ENCODE data around the gene GTSE1.

GTSE1 gene

GRCh38 chr22:46317646-46318045 lies 21.0 kb downstream of the GTSE1 start:
- Histone ChIP-seq H3K9me3 (ENCODE audit: low read length) (no peaks in the 10 kb centered on the region), H3K36me3 (ENCODE audit: insufficient read depth, low read length) (peaks cover 47% of the 10 kb centered on the region), H3K27me3 (ENCODE audit: insufficient read depth, low read length) (no peaks in the 10 kb centered on the region), H3K4me3 (ENCODE audit: low read length) (no peak overlapping the region), H2AFZ (ENCODE audit: low read depth, low read length) (no peak overlapping the region), H3K4me1 (ENCODE audit: insufficient read depth, low read length) (no peaks in the 10 kb centered on the region)

- no peaks in the 10 kb centered on the region for H3K9me3 ChIP-seq (ENCODE audit: low read length)
- H3K4me1 ChIP-seq (ENCODE audit: insufficient read depth, low read length) = no peaks in the 10 kb centered on the region
- peaks cover 56% of the 10 kb centered on the region for H3K36me3 ChIP-seq (ENCODE audit: insufficient read depth, low read length)
- no peaks in the 10 kb centered on the region for H3K27me3 ChIP-seq (ENCODE audit: insufficient read depth, low read length)
- no peak overlapping the region for H2AFZ ChIP-seq (ENCODE audit: low read depth, low read length)
- no peak overlapping the region for H3K4me3 ChIP-seq (ENCODE audit: low read length)
Observed at GRCh38 chr22:46318576-46318975, 21.9 kb downstream of the GTSE1 start.

GRCh38 chr22:46319319-46319718 lies 22.6 kb downstream of the GTSE1 start:
- H3K27me3 ChIP-seq (ENCODE audit: insufficient read depth, low read length) = no peaks in the 10 kb centered on the region
- no peak overlapping the region for H2AFZ ChIP-seq (ENCODE audit: low read depth, low read length)
- no peaks in the 10 kb centered on the region for H3K4me1 ChIP-seq (ENCODE audit: insufficient read depth, low read length)
- H3K9me3 ChIP-seq (ENCODE audit: low read length) = no peaks in the 10 kb centered on the region
- H3K36me3 ChIP-seq (ENCODE audit: insufficient read depth, low read length) = peaks cover 51% of the 10 kb centered on the region
- H3K4me3 ChIP-seq (ENCODE audit: low read length) = no peak overlapping the region

- H3K27me3 ChIP-seq (ENCODE audit: insufficient read depth, low read length) = no peaks in the 10 kb centered on the region
- H3K4me3 ChIP-seq (ENCODE audit: low read length) = no peak overlapping the region
- peaks cover 55% of the 10 kb centered on the region for H3K36me3 ChIP-seq (ENCODE audit: insufficient read depth, low read length)
- no peaks in the 10 kb centered on the region for H3K4me1 ChIP-seq (ENCODE audit: insufficient read depth, low read length)
- no peak overlapping the region for H2AFZ ChIP-seq (ENCODE audit: low read depth, low read length)
- no peaks in the 10 kb centered on the region for H3K9me3 ChIP-seq (ENCODE audit: low read length)
Observed at GRCh38 chr22:46320166-46320710, 23.6 kb downstream of the GTSE1 start.

GRCh38 chr22:46320716-46321386 lies 24.2 kb downstream of the GTSE1 start:
- Histone ChIP-seq H3K27me3 (ENCODE audit: insufficient read depth, low read length) (no peaks in the 10 kb centered on the region), H2AFZ (ENCODE audit: low read depth, low read length) (no peak overlapping the region), H3K4me3 (ENCODE audit: low read length) (no peak overlapping the region), H3K36me3 (ENCODE audit: insufficient read depth, low read length) (peaks cover 59% of the 10 kb centered on the region), H3K4me1 (ENCODE audit: insufficient read depth, low read length) (no peaks in the 10 kb centered on the region), H3K9me3 (ENCODE audit: low read length) (no peaks in the 10 kb centered on the region)

- Histone ChIP-seq H3K27me3 (ENCODE audit: insufficient read depth, low read length) (no peaks in the 10 kb centered on the region), H3K36me3 (ENCODE audit: insufficient read depth, low read length) (peaks cover 61% of the 10 kb centered on the region)
Observed at GRCh38 chr22:46322711-46323110, 26.0 kb downstream of the GTSE1 start.

GRCh38 chr22:46323162-46323561 lies 26.5 kb downstream of the GTSE1 start:
- Histone ChIP-seq H3K9me3 (ENCODE audit: low read length) (no peaks in the 10 kb centered on the region), H3K4me1 (ENCODE audit: insufficient read depth, low read length) (no peaks in the 10 kb centered on the region), H2AFZ (ENCODE audit: low read depth, low read length) (no peak overlapping the region), H3K4me3 (ENCODE audit: low read length) (no peak overlapping the region), H3K27me3 (ENCODE audit: insufficient read depth, low read length) (no peaks in the 10 kb centered on the region), H3K36me3 (ENCODE audit: insufficient read depth, low read length) (peaks cover 61% of the 10 kb centered on the region)

More at GRCh38 chr22:46322711-46323110, 26.0 kb downstream of the GTSE1 start:
- Histone ChIP-seq H3K4me1 (ENCODE audit: insufficient read depth, low read length) (no peaks in the 10 kb centered on the region), H3K4me3 (ENCODE audit: low read length) (no peak overlapping the region), H2AFZ (ENCODE audit: low read depth, low read length) (no peak overlapping the region), H3K9me3 (ENCODE audit: low read length) (no peaks in the 10 kb centered on the region)

GRCh38 chr22:46326066-46326680 lies 29.5 kb downstream of the GTSE1 start:
- no peaks in the 10 kb centered on the region for H3K27me3 ChIP-seq (ENCODE audit: insufficient read depth, low read length)
- no peak overlapping the region for H2AFZ ChIP-seq (ENCODE audit: low read depth, low read length)
- no peaks in the 10 kb centered on the region for H3K4me1 ChIP-seq (ENCODE audit: insufficient read depth, low read length)
- no peaks in the 10 kb centered on the region for H3K9me3 ChIP-seq (ENCODE audit: low read length)
- H3K36me3 ChIP-seq (ENCODE audit: insufficient read depth, low read length) = peaks cover 70% of the 10 kb centered on the region
- no peak overlapping the region for H3K4me3 ChIP-seq (ENCODE audit: low read length)

GRCh38 chr22:46327691-46328465 lies 31.2 kb downstream of the GTSE1 start:
- H3K36me3 ChIP-seq (ENCODE audit: insufficient read depth, low read length) = peaks cover 68% of the 10 kb centered on the region
- no peak overlapping the region for H3K4me3 ChIP-seq (ENCODE audit: low read length)
- H3K4me1 ChIP-seq (ENCODE audit: insufficient read depth, low read length) = no peaks in the 10 kb centered on the region
- H2AFZ ChIP-seq (ENCODE audit: low read depth, low read length) = no peak overlapping the region
- H3K27me3 ChIP-seq (ENCODE audit: insufficient read depth, low read length) = no peaks in the 10 kb centered on the region
- no peaks in the 10 kb centered on the region for H3K9me3 ChIP-seq (ENCODE audit: low read length)

GRCh38 chr22:46328797-46329196 lies 32.1 kb downstream of the GTSE1 start:
- Histone ChIP-seq H3K4me3 (ENCODE audit: low read length) (no peak overlapping the region), H2AFZ (ENCODE audit: low read depth, low read length) (no peak overlapping the region), H3K4me1 (ENCODE audit: insufficient read depth, low read length) (no peaks in the 10 kb centered on the region), H3K36me3 (ENCODE audit: insufficient read depth, low read length) (peaks cover 63% of the 10 kb centered on the region), H3K9me3 (ENCODE audit: low read length) (no peaks in the 10 kb centered on the region), H3K27me3 (ENCODE audit: insufficient read depth, low read length) (no peaks in the 10 kb centered on the region)

GRCh38 chr22:46329616-46330015 lies 32.9 kb downstream of the GTSE1 start:
- Histone ChIP-seq H3K9me3 (ENCODE audit: low read length) (no peaks in the 10 kb centered on the region), H3K27me3 (ENCODE audit: insufficient read depth, low read length) (no peaks in the 10 kb centered on the region), H3K4me1 (ENCODE audit: insufficient read depth, low read length) (no peaks in the 10 kb centered on the region), H3K36me3 (ENCODE audit: insufficient read depth, low read length) (peaks cover 62% of the 10 kb centered on the region), H2AFZ (ENCODE audit: low read depth, low read length) (no peak overlapping the region), H3K4me3 (ENCODE audit: low read length) (no peak overlapping the region)

GRCh38 chr22:46330426-46330825 lies 33.8 kb downstream of the GTSE1 start:
- peaks cover 59% of the 10 kb centered on the region for H3K36me3 ChIP-seq (ENCODE audit: insufficient read depth, low read length)

GRCh38 chr22:46331496-46331895 lies 34.8 kb downstream of the GTSE1 start:
- Histone ChIP-seq H2AFZ (ENCODE audit: low read depth, low read length) (no peak overlapping the region), H3K4me3 (ENCODE audit: low read length) (no peak overlapping the region), H3K9me3 (ENCODE audit: low read length) (no peaks in the 10 kb centered on the region), H3K4me1 (ENCODE audit: insufficient read depth, low read length) (peaks cover 2% of the 10 kb centered on the region), H3K27me3 (ENCODE audit: insufficient read depth, low read length) (no peaks in the 10 kb centered on the region), H3K36me3 (ENCODE audit: insufficient read depth, low read length) (peaks cover 48% of the 10 kb centered on the region)

More at GRCh38 chr22:46330426-46330825, 33.8 kb downstream of the GTSE1 start:
- no peaks in the 10 kb centered on the region for H3K27me3 ChIP-seq (ENCODE audit: insufficient read depth, low read length)
- no peaks in the 10 kb centered on the region for H3K9me3 ChIP-seq (ENCODE audit: low read length)
- H2AFZ ChIP-seq (ENCODE audit: low read depth, low read length) = no peak overlapping the region
- no peaks in the 10 kb centered on the region for H3K4me1 ChIP-seq (ENCODE audit: insufficient read depth, low read length)
- no peak overlapping the region for H3K4me3 ChIP-seq (ENCODE audit: low read length)

Data from neuron (in vitro differentiated cells).